CD4-positive, alpha-beta T cell treated with Interleukin-1 beta for 1 hour (primary cell): ENCODE data around the gene RHBDL1.

ENCODE experiments used
- DNase-seq, 2 donors: peaks; one replicate each; pipeline ENCODE4 v3.0.0-alpha.2; 2020 to 2022

Gene RHBDL1

GRCh38 chr16:658679-659571, 16.5 kb upstream of the RHBDL1 start:
- DNase-seq = no peak

GRCh38 chr16:659618-660017, 15.9 kb upstream of the RHBDL1 start:
- DNase-seq = no peak

- no peak for DNase-seq
Observed at GRCh38 chr16:660132-660458, 15.4 kb upstream of the RHBDL1 start.

GRCh38 chr16:660459-661183, 14.8 kb upstream of the RHBDL1 start:
- DNase-seq = peak; percentile 65 to 77

GRCh38 chr16:661184-661821, 14.2 kb upstream of the RHBDL1 start:
- DNase-seq = no peak

GRCh38 chr16:662095-662494, 13.4 kb upstream of the RHBDL1 start:
- no peak for DNase-seq

- no peak for DNase-seq
Observed at GRCh38 chr16:662597-662996, 12.9 kb upstream of the RHBDL1 start.

GRCh38 chr16:666572-666971, 8.9 kb upstream of the RHBDL1 start:
- DNase-seq = no peak

DNA sequence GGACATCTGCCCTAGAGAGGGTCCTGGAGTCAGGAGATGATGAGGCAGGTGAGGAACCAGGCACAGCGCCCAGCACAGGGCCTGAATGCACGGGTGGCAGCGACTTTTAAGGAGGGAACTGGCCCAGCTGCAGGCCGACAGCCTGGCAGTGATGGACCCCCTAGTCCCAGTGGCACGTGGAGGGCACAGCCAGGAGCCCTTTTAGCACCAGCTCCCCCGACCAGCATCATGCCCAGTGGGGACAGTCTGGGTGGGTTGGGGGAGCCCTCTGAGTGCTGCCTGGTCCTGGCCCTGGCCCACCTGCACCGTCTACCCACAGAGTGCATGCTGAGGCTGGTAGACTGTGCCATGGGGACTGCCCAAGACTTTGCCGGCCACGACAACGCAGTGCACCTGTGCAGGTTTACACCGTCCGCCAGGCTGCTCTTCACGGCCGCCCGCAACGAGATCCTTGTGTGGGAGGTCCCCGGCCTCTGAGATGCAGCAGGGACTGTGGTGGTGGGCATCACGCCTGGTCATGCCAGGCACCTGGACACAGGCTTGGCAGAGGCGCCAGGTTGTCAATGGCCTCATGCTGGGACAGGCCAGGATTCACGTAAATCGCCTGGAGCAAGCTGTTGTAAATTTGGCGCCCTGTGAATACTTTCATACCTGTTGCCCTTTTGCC, 8.2 kb upstream of the RHBDL1 start:
- DNase-seq = no peak

- peak; percentile 93 to 94 for DNase-seq
Observed at GRCh38 chr16:667780-668518, 7.5 kb upstream of the RHBDL1 start, which contains the start of gene RHOT2. TSS of gene RHOT2 (plus strand) at chr16:668132. CDS start at chr16:668200, 68 bp downstream.

DNA sequence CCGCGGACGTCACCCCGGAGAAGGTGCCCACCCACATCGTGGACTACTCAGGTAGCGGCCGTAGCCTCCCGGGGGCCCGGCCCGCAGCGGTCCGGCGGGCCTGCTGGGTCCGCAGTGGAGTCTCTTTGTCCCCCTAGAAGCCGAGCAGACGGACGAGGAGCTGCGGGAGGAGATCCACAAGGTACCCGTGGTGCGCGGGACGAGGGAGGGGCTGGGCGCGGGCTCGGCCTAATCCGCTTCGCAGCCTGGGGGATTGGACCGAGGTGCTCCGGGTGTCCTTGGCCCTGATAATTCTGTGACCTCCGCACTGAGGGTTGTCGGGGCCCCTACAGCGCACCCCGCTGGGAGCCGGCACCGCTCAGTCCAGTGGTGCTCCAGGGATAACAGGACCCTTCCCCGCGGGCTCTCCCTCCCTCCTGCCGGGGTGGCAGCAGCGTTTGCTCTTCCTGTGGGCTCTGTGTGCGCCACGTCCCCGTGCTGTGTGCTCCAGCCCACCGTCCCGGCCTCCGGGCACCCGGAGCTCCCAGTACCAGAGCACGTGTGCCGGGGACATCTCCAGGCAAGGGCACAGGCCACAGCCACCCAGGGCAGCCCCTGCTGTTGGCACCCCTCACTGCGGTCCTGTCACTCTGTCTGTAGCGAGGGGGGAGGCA, 6.8 kb upstream of the RHBDL1 start:
- no peak for DNase-seq

GRCh38 chr16:669666-670065, 5.8 kb upstream of the RHBDL1 start:
- DNase-seq = no peak

DNA sequence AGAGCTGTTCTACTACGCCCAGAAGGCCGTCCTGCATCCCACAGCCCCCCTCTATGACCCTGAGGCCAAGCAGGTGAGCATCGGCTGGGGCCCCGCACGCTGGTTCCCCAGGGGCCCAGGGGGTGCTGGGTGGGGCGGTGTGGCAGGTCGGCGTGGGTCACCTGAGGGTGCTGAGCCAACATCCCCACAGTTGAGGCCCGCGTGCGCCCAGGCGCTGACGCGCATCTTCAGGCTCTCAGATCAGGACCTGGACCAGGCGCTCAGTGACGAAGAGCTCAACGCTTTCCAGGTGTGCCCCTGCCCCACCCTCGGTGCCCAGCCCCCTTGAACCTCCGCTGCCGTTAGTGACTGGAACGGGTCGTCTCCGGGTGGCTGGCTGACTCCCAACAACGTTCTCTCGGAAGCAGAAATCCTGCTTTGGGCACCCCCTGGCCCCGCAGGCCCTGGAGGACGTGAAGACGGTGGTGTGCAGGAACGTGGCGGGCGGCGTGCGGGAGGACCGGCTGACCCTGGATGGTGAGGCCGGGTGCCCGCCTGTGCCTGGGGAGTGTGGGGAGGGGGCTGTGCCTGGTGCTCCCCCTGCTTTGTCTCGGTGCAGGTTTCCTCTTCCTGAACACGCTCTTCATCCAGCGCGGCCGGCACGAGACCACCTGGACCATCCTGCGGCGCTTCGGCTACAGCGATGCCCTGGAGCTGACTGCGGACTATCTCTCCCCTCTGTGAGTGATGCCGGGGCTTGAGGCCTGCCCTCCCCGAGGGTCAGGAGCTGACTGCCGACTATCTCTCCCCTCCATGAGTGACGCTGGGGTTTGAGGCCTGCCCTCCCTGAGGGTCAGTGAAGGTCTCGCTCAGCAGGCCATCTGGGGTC, 4.8 kb upstream of the RHBDL1 start:
- DNase-seq = no peak

- DNase-seq = no peak
Observed at GRCh38 chr16:671353-672131, 3.9 kb upstream of the RHBDL1 start.

DNA sequence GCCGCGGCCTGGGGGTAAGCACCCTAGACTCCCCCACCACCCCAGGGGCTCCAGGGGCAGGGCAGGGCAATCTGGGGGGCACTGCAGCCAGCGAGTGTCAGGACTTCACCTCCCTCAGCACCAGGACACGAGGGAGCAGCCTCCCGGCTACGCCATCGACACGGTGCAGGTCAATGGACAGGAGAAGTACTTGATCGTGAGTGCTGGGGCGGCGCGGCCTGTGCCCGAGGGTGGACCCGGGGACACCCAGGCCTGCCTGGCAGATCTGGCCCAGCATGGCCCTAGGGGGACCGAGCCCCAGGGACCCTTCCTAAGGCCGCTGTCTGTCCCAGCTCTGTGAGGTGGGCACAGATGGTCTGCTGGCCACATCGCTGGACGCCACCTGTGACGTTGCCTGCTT, 3.1 kb upstream of the RHBDL1 start:
- no peak for DNase-seq

GRCh38 chr16:672851-673250, 2.6 kb upstream of the RHBDL1 start:
- DNase-seq = no peak

GRCh38 chr16:673399-673991, 2.0 kb upstream of the RHBDL1 start:
- no peak for DNase-seq

DNA sequence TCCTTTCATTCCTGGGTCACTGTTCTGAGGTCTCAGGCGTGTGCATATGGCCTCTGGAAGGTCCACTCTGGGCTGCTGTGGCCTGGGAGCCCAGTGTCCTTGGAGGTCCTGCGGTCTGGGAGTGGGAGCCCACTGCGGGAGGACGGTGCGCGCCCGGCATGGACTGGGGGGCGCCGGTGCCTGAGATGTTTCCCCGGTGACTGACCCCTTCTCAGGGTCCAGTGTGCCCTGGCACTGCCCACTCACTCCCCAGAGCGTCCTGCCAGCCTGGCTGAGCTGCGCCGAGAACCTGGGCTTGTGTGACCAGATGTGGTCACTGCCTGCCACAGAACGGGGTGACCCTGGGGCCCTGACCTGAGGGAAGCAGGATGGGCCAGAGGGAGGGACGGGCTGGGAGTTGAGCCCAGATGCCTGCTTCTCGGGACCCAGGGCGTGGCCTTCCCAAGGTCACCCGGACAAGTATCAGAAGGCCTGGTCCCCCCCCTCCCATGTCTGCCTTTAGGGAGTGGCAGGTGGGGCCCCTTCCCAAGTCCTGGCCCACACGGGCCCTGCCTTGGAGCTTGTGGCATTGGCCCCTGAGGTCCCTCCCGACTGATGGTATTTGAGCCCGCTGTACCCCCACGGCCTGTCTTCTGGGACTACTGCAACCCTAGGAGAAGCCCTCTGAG, 1.1 kb upstream of the RHBDL1 start:
- DNase-seq = no peak
